GM06990 (cell line): ENCODE results near the gene ZNF618.

Experiments used
- DNase-seq: peaks from one replicate; pipeline ENCODE4 v3.0.0-alpha.2; 2011; ENCODE audit not compliant: insufficient read length; ENCODE audit errors: extremely low read depth
- H3K27me3 ChIP-seq: replicated peaks from 2 replicates; pipeline ENCODE4 v1.6.0; 2011; ENCODE audit warnings: low read length; ENCODE audit not compliant: control insufficient read depth, insufficient read depth
- H3K36me3 ChIP-seq: 2 replicates; pipeline ENCODE4 v1.5.1; 2011; ENCODE audit warnings: low read length; ENCODE audit not compliant: control insufficient read depth, insufficient read depth
- H3K4me3 ChIP-seq: replicated peaks from 2 replicates; pipeline ENCODE4 v1.5.1; 2011; ENCODE audit warnings: low read depth, mild to moderate bottlenecking, control low read depth, low read length
- CTCF ChIP-seq: IDR thresholded peaks from 2 replicates; pipeline ENCODE4 v1.5.1; 2011; ENCODE audit warnings: low read length, control low read depth, mild to moderate bottlenecking, inconsistent platforms; ENCODE audit not compliant: insufficient read depth, poor library complexity, severe bottlenecking

Gene ZNF618

GRCh38 chr9:113948891-113949570 lies 72.9 kb downstream of the ZNF618 start:
- DNase-seq, result no peak

GRCh38 chr9:113949571-113950078 lies 73.5 kb downstream of the ZNF618 start:
- Histone ChIP-seq H3K27me3 (no peaks in the 10 kb centered on the region; the same call in 1 of the 2 replicates), H3K36me3 (no peaks in the 10 kb centered on the region), H3K4me3 (no peak overlapping the region)
- no peak for TF ChIP-seq CTCF
- no peak for DNase-seq

More at GRCh38 chr9:113948891-113949570, 72.9 kb downstream of the ZNF618 start:
- no peaks in the 10 kb centered on the region for H3K36me3 ChIP-seq
- no peaks in the 10 kb centered on the region; the same call in 1 of the 2 replicates for H3K27me3 ChIP-seq
- TF ChIP-seq CTCF, result no peak
- H3K4me3 ChIP-seq, result no peak overlapping the region

- Histone ChIP-seq H3K36me3 (no peaks in the 10 kb centered on the region), H3K27me3 (no peaks in the 10 kb centered on the region; the same call in 1 of the 2 replicates), H3K4me3 (no peak overlapping the region)
- no peak for TF ChIP-seq CTCF
- no peak for DNase-seq
Measured at GRCh38 chr9:113950195-113951031, 74.3 kb downstream of the ZNF618 start.

- no peak for TF ChIP-seq CTCF
- DNase-seq, result no peak
- H3K27me3 ChIP-seq, result no peaks in the 10 kb centered on the region; the same call in 1 of the 2 replicates
- H3K36me3 ChIP-seq, result no peaks in the 10 kb centered on the region
- no peak overlapping the region for H3K4me3 ChIP-seq
Measured at GRCh38 chr9:113951032-113951372, 74.9 kb downstream of the ZNF618 start.

GRCh38 chr9:113952676-113953075 lies 76.6 kb downstream of the ZNF618 start:
- DNase-seq, result no peak
- no peaks in the 10 kb centered on the region; the same call in 1 of the 2 replicates for H3K27me3 ChIP-seq
- H3K4me3 ChIP-seq, result no peak overlapping the region
- no peaks in the 10 kb centered on the region for H3K36me3 ChIP-seq
- TF ChIP-seq CTCF, result no peak
